Thyroid gland (tissue), 4 donors: Measurements from ENCODE around the gene GREB1L. TPM values are rescaled to one million over a fixed set of nuclear protein-coding genes. Genes with fewer than 3 reads are reported as not detected.

Experiments used
- DNase-seq, 2 donors: peaks; one replicate each; pipeline ENCODE4 v3.0.0-alpha.2; 2019
- H3K27ac ChIP-seq, 3 donors: fragments of 200-600 bp; sonication (generic); 1 replicate in 2 of 3; 2 replicates in 1 of 3; pipeline ENCODE4 v1.5.1; 2016 to 2019; ENCODE audit warnings: mild to moderate bottlenecking in 1 of 3, moderate library complexity in 1 of 3
- H3K27me3 ChIP-seq: fragments of 200-600 bp; sonication (generic); one replicate; pipeline ENCODE4 v1.5.1; 2019
- H3K36me3 ChIP-seq, 2 donors: fragments of 200-600 bp; sonication (generic); one replicate each; pipeline ENCODE4 v1.5.1; 2016 to 2019
- H3K4me1 ChIP-seq, 2 donors: fragments of 200-600 bp; sonication (generic); one replicate each; pipeline ENCODE4 v1.5.1; 2017 to 2019
- H3K4me3 ChIP-seq, 3 donors: fragments of 200-600 bp; sonication (generic); replicated peaks in 1 of 3; 1 replicate in 2 of 3; 2 replicates in 1 of 3; pipeline ENCODE4 v1.5.1; 2016; ENCODE audit warnings: mild to moderate bottlenecking in 1 of 3
- H3K9me3 ChIP-seq: fragments of 200-600 bp; sonication (generic); one replicate; pipeline ENCODE4 v1.5.1; 2017
- POLR2A ChIP-seq, 2 donors: fragments of 450-650 bp; IDR thresholded peaks; one replicate each; pipeline ENCODE4 v1.6.1; 2017; ENCODE audit warnings: antibody characterized with exemption in 2 of 2, mild to moderate bottlenecking in 2 of 2, moderate library complexity in 1 of 2
- WGBS, 2 donors: methylation state at CpG; one replicate each; pipeline ENCODE4 v1.1.5; 2017; 5-methylcytosine and 5-hydroxymethylcytosine counted together
- intact Hi-C: fragments of 100-400 bp; cut with DNase I; formaldehyde crosslinking; loops from one replicate; pipeline ENCODE4 v1.15.1; 2023
- total RNA-seq, 4 donors: library from RNA; depleted of rRNA; stranded (reverse); fragments of >200 nt; gene quantifications; one replicate each; pipeline ENCODE4 v1.2.3, GENCODE V29; 2016
- TF ChIP-seq, protein P1 (sequence below), 6 experiments: fragments of 200-600 bp in 3 of 6; fragments of 450-650 bp in 3 of 6; sonication (generic) in 3 of 6; IDR thresholded peaks; one replicate each; pipeline ENCODE4 v1.5.1; 2016 to 2019; ENCODE audit warnings: antibody characterized with exemption in 6 of 6, mild to moderate bottlenecking in 2 of 6, inconsistent platforms in 1 of 6, moderate library complexity in 1 of 6

The GREB1L gene
- total RNA-seq, 4 donors from 2014 or later = 25.0 to 43.5 (median 31.8) TPM

DNA sequence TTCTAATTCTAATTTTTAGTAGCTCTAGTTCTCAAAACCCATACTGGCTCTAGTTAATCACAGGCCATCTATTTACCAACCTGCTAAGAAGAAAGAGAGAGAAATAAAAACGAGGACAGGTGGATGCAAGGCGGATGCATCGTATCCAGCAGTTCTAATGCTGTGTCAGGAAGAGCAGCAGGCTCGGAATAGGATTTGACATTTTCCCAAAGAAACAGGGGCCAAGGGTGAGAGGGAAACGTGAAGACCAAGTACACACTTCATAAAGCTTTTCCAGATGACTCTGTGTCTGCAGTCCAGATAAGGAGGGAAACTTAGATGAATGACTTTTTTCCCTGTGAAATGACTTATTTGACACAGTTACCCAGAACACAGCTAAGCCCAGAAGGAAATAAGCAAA, 241.0 kb downstream of the GREB1L start:
- DNase-seq = no peak
- H3K27ac ChIP-seq = no peak overlapping the region
- no peaks in the 10 kb centered on the region for H3K9me3 ChIP-seq
- TF ChIP-seq POLR2A (IDR thresholded peaks at IDR 0.05) = no peak
- TF ChIP-seq, protein P1, sequence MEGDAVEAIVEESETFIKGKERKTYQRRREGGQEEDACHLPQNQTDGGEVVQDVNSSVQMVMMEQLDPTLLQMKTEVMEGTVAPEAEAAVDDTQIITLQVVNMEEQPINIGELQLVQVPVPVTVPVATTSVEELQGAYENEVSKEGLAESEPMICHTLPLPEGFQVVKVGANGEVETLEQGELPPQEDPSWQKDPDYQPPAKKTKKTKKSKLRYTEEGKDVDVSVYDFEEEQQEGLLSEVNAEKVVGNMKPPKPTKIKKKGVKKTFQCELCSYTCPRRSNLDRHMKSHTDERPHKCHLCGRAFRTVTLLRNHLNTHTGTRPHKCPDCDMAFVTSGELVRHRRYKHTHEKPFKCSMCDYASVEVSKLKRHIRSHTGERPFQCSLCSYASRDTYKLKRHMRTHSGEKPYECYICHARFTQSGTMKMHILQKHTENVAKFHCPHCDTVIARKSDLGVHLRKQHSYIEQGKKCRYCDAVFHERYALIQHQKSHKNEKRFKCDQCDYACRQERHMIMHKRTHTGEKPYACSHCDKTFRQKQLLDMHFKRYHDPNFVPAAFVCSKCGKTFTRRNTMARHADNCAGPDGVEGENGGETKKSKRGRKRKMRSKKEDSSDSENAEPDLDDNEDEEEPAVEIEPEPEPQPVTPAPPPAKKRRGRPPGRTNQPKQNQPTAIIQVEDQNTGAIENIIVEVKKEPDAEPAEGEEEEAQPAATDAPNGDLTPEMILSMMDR (IDR thresholded peaks at IDR 0.05) = no peak
- H3K4me1 ChIP-seq = peaks cover 0 to 8% of the 10 kb centered on the region in 2 donors
- H3K4me3 ChIP-seq = no peak overlapping the region
- intact Hi-C loops = no loop called here
- no peaks in the 10 kb centered on the region for H3K36me3 ChIP-seq
- no peaks in the 10 kb centered on the region for H3K27me3 ChIP-seq
- WGBS, 2 donors = 80 to 86% methylated on average over 5 of the region's 5 CpGs

DNA sequence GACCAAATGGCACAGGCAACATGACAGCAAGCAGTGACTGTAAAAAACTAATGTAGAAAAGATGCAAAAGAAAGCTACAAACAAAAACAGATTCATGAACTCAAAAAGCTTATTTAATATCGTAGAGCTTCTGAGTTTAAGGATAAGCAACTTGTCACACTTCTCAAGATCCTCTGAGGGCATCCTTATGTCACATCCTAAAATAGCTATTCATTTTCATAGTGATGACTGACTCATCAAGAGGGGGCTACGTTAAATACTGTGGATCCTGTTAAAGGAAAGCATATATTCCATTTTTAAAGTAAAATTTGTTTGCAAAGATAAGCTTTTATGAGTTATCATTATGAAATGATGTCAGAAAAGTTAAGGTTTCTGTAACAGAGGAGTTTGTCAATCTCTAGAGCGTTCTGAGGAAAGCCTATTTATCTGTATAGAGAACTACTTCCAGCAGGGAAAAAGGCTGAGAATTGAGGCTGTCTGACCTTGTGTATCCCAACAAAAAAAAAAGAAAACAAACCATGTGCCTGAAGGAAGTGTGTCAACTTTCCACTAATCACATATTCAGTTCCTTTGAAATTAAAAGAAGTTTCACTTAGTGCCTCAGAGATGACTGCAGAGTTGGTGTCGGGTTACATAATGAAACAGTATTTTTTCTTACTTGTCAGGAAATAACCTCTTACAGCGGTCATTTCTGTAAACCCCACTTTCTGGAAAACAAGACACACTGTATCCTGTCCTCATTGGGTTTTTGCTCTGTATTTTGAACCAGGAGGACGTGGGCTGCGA, 243.0 kb downstream of the GREB1L start:
- intact Hi-C loops = no loop called here
- 71 to 73% methylated on average over 7 of the region's 7 CpGs for WGBS, 2 donors
- Histone ChIP-seq H3K27me3 (no peaks in the 10 kb centered on the region), H3K9me3 (no peaks in the 10 kb centered on the region), H3K4me1 (peaks cover 2 to 10% of the 10 kb centered on the region in 2 donors), H3K36me3 (no peaks in the 10 kb centered on the region), H3K4me3 (no peak overlapping the region), H3K27ac (no peak overlapping the region)
- DNase-seq = no peak
- no peak for TF ChIP-seq POLR2A (IDR thresholded peaks at IDR 0.05)
- TF ChIP-seq, protein P1 (IDR thresholded peaks at IDR 0.05) = no peak

DNA sequence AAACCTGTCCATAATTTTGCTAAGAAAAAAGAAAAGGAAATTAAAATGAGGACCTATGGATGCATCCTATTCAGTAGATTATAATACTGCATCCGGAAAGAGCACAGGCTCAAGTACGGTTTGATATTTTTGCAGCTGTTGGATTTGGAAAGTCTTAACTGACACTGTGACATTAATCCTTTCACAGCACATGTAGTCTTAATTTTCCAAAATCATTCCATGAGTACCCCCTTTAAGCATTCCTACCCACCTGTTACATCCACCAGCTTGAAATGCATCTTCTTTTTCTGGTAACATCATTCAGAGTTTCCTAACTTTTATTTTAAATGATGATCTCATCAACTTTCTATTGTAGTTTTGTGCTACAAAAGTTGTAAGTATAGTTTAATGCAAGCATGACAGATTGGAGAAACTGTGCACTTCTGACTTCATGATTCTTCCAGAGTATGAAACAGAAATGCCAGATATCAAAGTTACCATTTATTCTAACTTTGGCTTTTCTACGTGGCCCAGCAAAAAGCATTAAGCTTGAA, 244.9 kb downstream of the GREB1L start:
- DNase-seq = no peak
- intact Hi-C loops = no loop called here
- WGBS, 2 donors = 88 to 93% methylated on average over 3 of the region's 3 CpGs
- H3K27ac ChIP-seq = no peak overlapping the region
- no peak for TF ChIP-seq POLR2A (IDR thresholded peaks at IDR 0.05)
- TF ChIP-seq, protein P1 (IDR thresholded peaks at IDR 0.05) = no peak
- no peaks in the 10 kb centered on the region for H3K27me3 ChIP-seq
- H3K4me1 ChIP-seq = peaks cover 7% of the 10 kb centered on the region in 2 donors
- no peak overlapping the region for H3K4me3 ChIP-seq
- H3K36me3 ChIP-seq = no peaks in the 10 kb centered on the region
- no peaks in the 10 kb centered on the region for H3K9me3 ChIP-seq

DNA sequence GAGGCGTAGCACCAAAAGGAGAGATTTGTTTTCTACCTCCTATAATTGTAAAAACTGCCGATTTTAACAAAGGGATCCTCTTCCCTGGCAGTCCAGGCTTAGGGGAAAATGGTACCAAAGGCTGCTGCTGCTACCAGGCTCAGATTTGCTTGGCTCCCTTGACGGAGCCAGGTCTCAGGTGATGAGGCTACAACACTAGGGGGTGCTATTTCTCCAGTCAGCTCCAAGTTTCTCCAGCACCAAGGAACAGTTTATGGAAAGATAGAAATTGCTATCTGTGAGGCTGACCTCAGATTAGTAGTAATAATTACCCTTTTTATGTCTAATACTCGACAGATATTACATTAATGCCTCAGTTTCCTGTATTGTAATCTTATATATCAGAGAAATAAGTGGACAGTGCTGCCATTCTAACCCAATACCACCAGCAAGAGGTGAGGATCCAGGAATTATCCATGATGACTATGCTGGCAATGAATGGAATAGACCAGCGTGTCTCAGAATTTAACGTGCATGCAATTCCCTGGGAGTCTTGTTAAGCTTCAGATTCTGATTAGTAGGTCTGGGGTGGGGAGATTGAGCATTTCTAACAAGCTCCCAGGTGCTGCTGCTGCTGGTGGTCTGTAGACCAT, 247.2 kb downstream of the GREB1L start:
- Histone ChIP-seq H3K27ac (peak overlapping the region in 1 of 3 donors; percentile 32), H3K4me1 (peaks cover 9 to 11% of the 10 kb centered on the region in 2 donors), H3K9me3 (no peaks in the 10 kb centered on the region), H3K4me3 (no peak overlapping the region), H3K27me3 (no peaks in the 10 kb centered on the region), H3K36me3 (no peaks in the 10 kb centered on the region)
- intact Hi-C loops = no loop called here
- TF ChIP-seq, protein P1 (IDR thresholded peaks at IDR 0.05) = peak; percentile 38 to 77 (median 58)
- TF ChIP-seq POLR2A (IDR thresholded peaks at IDR 0.05) = no peak
- WGBS, 2 donors = 47 to 57% methylated on average over 6 of the region's 6 CpGs
- peak; percentile 34 to 39 for DNase-seq
